ENCODE data around the gene KCNN3. TPM values are rescaled to one million over a fixed set of nuclear protein-coding genes. Genes with fewer than 3 reads are reported as not detected.

The KCNN3 gene
- total RNA-seq, 1 experiment from 2014 or later: 0.73 TPM

DNA sequence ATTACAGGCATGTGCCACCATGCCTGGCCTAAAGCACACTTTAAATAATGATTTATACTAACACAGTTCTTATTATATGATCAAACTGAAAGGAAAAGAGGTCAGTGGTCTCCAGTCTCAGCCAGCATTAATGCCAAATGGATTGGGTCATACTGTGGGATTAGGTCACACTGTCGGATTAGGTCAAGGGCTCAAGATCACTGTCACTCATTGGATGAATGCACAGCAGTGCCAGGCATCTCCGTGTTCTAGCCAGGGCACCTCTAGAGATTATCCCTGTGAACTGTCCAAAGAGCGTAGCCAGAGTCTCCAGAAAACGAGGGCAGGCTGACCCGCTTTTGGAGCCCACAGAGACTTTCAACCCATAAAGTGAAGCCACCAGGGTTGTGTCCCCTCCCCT lies 70.9 kb downstream of the KCNN3 start:
- Histone ChIP-seq H3K9me3 (ENCODE audit: low read depth, low read length, poor library complexity, severe bottlenecking) (no peaks in the 10 kb centered on the region), H3K36me3 (ENCODE audit: insufficient read depth, low read length, poor library complexity, severe bottlenecking) (no peaks in the 10 kb centered on the region), H3K27me3 (replicated peaks; ENCODE audit: insufficient read depth, low read depth, low read length, poor library complexity) (no peaks in the 10 kb centered on the region), H3K4me3 (ENCODE audit: low read depth, low read length, poor library complexity, severe bottlenecking) (no peak overlapping the region), H3K27ac (ENCODE audit: low read depth, low read length, poor library complexity, severe bottlenecking) (no peak overlapping the region), H3K4me1 (ENCODE audit: insufficient read depth, low read length, poor library complexity, severe bottlenecking) (no peaks in the 10 kb centered on the region)
- ChIA-PET CTCF (no interaction called here), POLR2A (ENCODE audit: low non-redundant PET) (no interaction called here)
- TF ChIP-seq EZH2 (IDR thresholded peaks at IDR 0.05; ENCODE audit: borderline replicate concordance, low read depth, low read length, poor library complexity, severe bottlenecking): no peak
- TF ChIP-seq, protein P1, sequence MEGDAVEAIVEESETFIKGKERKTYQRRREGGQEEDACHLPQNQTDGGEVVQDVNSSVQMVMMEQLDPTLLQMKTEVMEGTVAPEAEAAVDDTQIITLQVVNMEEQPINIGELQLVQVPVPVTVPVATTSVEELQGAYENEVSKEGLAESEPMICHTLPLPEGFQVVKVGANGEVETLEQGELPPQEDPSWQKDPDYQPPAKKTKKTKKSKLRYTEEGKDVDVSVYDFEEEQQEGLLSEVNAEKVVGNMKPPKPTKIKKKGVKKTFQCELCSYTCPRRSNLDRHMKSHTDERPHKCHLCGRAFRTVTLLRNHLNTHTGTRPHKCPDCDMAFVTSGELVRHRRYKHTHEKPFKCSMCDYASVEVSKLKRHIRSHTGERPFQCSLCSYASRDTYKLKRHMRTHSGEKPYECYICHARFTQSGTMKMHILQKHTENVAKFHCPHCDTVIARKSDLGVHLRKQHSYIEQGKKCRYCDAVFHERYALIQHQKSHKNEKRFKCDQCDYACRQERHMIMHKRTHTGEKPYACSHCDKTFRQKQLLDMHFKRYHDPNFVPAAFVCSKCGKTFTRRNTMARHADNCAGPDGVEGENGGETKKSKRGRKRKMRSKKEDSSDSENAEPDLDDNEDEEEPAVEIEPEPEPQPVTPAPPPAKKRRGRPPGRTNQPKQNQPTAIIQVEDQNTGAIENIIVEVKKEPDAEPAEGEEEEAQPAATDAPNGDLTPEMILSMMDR (conservative IDR thresholded peaks at IDR 0.05; ENCODE audit: low read depth, low read length): no peak
- intact Hi-C loops (cut with micrococcal nuclease; ENCODE audit: unreplicated experiment): no loop called here
- BruUV-seq (replicated peaks): no TSS peak
- DNase-seq (ENCODE audit: low spot score): no peak

DNA sequence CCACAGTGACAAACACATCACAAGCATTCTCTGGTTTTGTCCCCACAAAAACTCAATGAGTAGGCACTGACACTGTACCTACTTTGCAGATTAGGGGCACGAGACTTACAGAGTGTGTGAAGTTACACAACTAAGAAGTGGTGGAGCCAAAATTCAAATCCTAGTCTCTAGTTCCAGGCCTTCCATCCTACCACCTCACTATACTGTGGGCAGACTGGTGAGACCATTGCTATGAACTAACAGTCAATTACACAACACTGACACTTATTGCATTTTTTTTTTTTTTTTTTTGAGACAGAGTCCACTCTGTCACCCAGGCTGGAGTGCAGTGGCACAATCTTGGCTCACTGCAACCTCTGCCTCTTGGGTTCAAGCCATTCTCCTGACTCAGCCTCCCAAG lies 71.4 kb downstream of the KCNN3 start:
- no TSS peak for BruUV-seq (replicated peaks)
- H3K9me3 ChIP-seq (ENCODE audit: low read depth, low read length, poor library complexity, severe bottlenecking): no peaks in the 10 kb centered on the region
- ChIA-PET POLR2A (ENCODE audit: low non-redundant PET) (no interaction called here), CTCF (no interaction called here)
- DNase-seq (ENCODE audit: low spot score): no peak
- no peaks in the 10 kb centered on the region for H3K27me3 ChIP-seq (replicated peaks; ENCODE audit: insufficient read depth, low read depth, low read length, poor library complexity)
- no peaks in the 10 kb centered on the region for H3K36me3 ChIP-seq (ENCODE audit: insufficient read depth, low read length, poor library complexity, severe bottlenecking)
- TF ChIP-seq EZH2 (IDR thresholded peaks at IDR 0.05; ENCODE audit: borderline replicate concordance, low read depth, low read length, poor library complexity, severe bottlenecking): no peak
- TF ChIP-seq, protein P1 (conservative IDR thresholded peaks at IDR 0.05; ENCODE audit: low read depth, low read length): no peak
- H3K27ac ChIP-seq (ENCODE audit: low read depth, low read length, poor library complexity, severe bottlenecking): no peak overlapping the region
- intact Hi-C loops (cut with micrococcal nuclease; ENCODE audit: unreplicated experiment): no loop called here
- H3K4me3 ChIP-seq (ENCODE audit: low read depth, low read length, poor library complexity, severe bottlenecking): no peak overlapping the region
- H3K4me1 ChIP-seq (ENCODE audit: insufficient read depth, low read length, poor library complexity, severe bottlenecking): no peaks in the 10 kb centered on the region

DNA sequence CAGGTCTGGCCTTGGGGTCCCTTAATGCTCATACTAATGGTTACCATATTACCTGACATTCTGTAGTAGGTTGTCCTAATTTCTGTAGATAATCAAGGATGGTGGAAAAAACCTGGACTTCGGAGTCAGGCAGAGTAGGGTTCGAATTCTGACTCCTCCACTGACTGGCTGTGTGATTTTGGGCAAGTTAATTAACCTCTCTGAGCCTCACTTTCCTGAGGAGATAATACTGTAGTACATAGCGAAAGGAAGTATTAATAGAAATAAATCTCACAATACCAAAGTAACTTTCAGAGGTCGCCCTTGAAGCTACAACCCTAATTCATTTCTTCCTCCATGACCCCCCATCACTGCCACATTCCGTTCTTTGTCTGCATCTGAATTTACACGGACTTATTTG lies 72.9 kb downstream of the KCNN3 start:
- ChIA-PET CTCF (no interaction called here), POLR2A (ENCODE audit: low non-redundant PET) (no interaction called here)
- H3K36me3 ChIP-seq (ENCODE audit: insufficient read depth, low read length, poor library complexity, severe bottlenecking): no peaks in the 10 kb centered on the region
- intact Hi-C loops (cut with micrococcal nuclease; ENCODE audit: unreplicated experiment): no loop called here
- H3K4me3 ChIP-seq (ENCODE audit: low read depth, low read length, poor library complexity, severe bottlenecking): no peak overlapping the region
- H3K27ac ChIP-seq (ENCODE audit: low read depth, low read length, poor library complexity, severe bottlenecking): no peak overlapping the region
- no peaks in the 10 kb centered on the region for H3K9me3 ChIP-seq (ENCODE audit: low read depth, low read length, poor library complexity, severe bottlenecking)
- no peak for DNase-seq (ENCODE audit: low spot score)
- H3K27me3 ChIP-seq (replicated peaks; ENCODE audit: insufficient read depth, low read depth, low read length, poor library complexity): no peaks in the 10 kb centered on the region
- BruUV-seq (replicated peaks): no TSS peak
- H3K4me1 ChIP-seq (ENCODE audit: insufficient read depth, low read length, poor library complexity, severe bottlenecking): no peaks in the 10 kb centered on the region
- TF ChIP-seq, protein P1 (conservative IDR thresholded peaks at IDR 0.05; ENCODE audit: low read depth, low read length): no peak
- TF ChIP-seq EZH2 (IDR thresholded peaks at IDR 0.05; ENCODE audit: borderline replicate concordance, low read depth, low read length, poor library complexity, severe bottlenecking): no peak
